Neutrophil (primary cell): ENCODE data around the gene NEDD4L.

Experiments used
- H3K27ac ChIP-seq: fragments of 200-600 bp; sonication (generic); 2 replicates; pipeline ENCODE4 v1.5.1; 2016; ENCODE audit warnings: mild to moderate bottlenecking, moderate library complexity
- H3K27me3 ChIP-seq: fragments of 200-600 bp; sonication (generic); 2 replicates; pipeline ENCODE4 v1.6.0; 2016; ENCODE audit warnings: mild to moderate bottlenecking
- H3K36me3 ChIP-seq: fragments of 200-600 bp; sonication (generic); 2 replicates; pipeline ENCODE4 v1.5.1; 2017
- H3K4me1 ChIP-seq, 2 experiments: fragments of 200-600 bp in 1 of 2; sonication (generic) in 1 of 2; 1 replicate in 1 of 2; 2 replicates in 1 of 2; pipeline versions ENCODE4 v1.5.1 to v1.6.1; 2013 to 2016; ENCODE audit warnings: low read depth in 1 of 2, low read length in 1 of 2, mild to moderate bottlenecking in 1 of 2, moderate library complexity in 1 of 2; ENCODE audit not compliant: control insufficient read depth in 1 of 2, insufficient read depth in 1 of 2
- H3K4me3 ChIP-seq, 2 experiments: fragments of 200-600 bp in 1 of 2; sonication (generic) in 1 of 2; 1 replicate in 1 of 2; 2 replicates in 1 of 2; pipeline ENCODE4 v1.5.1; 2013 to 2016; ENCODE audit warnings: low read depth in 1 of 2, low read length in 1 of 2, mild to moderate bottlenecking in 1 of 2, moderate library complexity in 1 of 2
- H3K9me3 ChIP-seq: fragments of 200-600 bp; sonication (generic); 2 replicates; pipeline ENCODE4 v1.5.1; 2016
- TF ChIP-seq, protein P1 (sequence below): fragments of 200-600 bp; sonication (generic); IDR thresholded peaks from 2 replicates; pipeline ENCODE4 v1.5.1; 2016; ENCODE audit warnings: antibody characterized with exemption

The NEDD4L gene

DNA sequence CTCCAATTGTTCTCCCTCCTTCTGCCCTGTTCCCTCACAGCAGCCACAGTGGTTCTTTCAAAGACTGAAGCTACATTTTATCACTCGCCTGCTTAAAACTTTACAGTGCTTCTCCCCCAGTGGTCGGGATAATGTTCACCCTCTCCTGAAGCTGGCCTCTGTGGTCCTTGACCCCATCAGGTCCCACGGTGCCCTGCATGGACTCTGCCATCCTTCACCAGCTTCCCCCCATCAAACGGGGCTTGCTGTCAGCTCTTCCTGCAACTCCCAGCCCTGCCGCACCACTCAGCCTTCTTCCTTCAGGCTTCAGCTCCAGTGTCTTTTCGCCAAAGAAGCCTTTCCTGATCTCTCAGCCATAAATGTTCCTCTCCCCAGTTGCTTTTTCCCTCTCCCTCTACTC, 118.1 kb downstream of the NEDD4L start:
- H3K27ac ChIP-seq = no peak overlapping the region
- H3K36me3 ChIP-seq = no peaks in the 10 kb centered on the region
- no peaks in the 10 kb centered on the region for H3K4me1 ChIP-seq
- no peaks in the 10 kb centered on the region for H3K27me3 ChIP-seq
- H3K4me3 ChIP-seq = no peak overlapping the region
- TF ChIP-seq, protein P1, sequence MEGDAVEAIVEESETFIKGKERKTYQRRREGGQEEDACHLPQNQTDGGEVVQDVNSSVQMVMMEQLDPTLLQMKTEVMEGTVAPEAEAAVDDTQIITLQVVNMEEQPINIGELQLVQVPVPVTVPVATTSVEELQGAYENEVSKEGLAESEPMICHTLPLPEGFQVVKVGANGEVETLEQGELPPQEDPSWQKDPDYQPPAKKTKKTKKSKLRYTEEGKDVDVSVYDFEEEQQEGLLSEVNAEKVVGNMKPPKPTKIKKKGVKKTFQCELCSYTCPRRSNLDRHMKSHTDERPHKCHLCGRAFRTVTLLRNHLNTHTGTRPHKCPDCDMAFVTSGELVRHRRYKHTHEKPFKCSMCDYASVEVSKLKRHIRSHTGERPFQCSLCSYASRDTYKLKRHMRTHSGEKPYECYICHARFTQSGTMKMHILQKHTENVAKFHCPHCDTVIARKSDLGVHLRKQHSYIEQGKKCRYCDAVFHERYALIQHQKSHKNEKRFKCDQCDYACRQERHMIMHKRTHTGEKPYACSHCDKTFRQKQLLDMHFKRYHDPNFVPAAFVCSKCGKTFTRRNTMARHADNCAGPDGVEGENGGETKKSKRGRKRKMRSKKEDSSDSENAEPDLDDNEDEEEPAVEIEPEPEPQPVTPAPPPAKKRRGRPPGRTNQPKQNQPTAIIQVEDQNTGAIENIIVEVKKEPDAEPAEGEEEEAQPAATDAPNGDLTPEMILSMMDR = no peak
- no peaks in the 10 kb centered on the region for H3K9me3 ChIP-seq

- H3K4me3 ChIP-seq = no peak overlapping the region
- H3K36me3 ChIP-seq = no peaks in the 10 kb centered on the region
- H3K27me3 ChIP-seq = no peaks in the 10 kb centered on the region
- no peaks in the 10 kb centered on the region for H3K4me1 ChIP-seq
- no peaks in the 10 kb centered on the region for H3K9me3 ChIP-seq
- TF ChIP-seq, protein P1 = no peak
- H3K27ac ChIP-seq = no peak overlapping the region
Measured at GRCh38 chr18:58163004-58163590, 119.1 kb downstream of the NEDD4L start.

GRCh38 chr18:58166278-58166844, 122.3 kb downstream of the NEDD4L start:
- H3K9me3 ChIP-seq = no peaks in the 10 kb centered on the region
- TF ChIP-seq, protein P1 = no peak
- no peaks in the 10 kb centered on the region for H3K4me1 ChIP-seq
- no peaks in the 10 kb centered on the region for H3K36me3 ChIP-seq
- no peaks in the 10 kb centered on the region for H3K27me3 ChIP-seq
- H3K4me3 ChIP-seq = no peak overlapping the region
- no peak overlapping the region for H3K27ac ChIP-seq

DNA sequence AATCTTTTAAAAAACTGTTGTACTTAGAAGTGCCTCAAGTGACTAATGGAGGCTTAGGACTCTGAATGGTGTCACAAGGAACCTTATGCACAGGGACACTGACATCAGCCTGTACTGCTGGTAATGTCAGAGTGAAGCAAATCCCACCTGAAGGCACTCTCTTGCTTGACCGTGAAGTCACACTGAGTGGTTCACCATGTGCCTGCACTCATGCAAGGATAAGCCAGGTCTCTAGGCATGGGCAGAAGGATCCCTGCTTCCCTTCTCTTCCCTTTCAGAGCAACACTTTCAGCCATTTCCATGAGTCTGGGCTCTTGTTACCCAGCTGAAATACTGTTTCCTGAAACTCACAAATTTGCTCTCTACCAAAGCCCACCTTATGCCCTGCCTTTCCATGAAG, 123.0 kb downstream of the NEDD4L start:
- Histone ChIP-seq H3K4me1 (no peaks in the 10 kb centered on the region), H3K27ac (no peak overlapping the region), H3K4me3 (no peak overlapping the region), H3K27me3 (no peaks in the 10 kb centered on the region), H3K36me3 (no peaks in the 10 kb centered on the region), H3K9me3 (no peaks in the 10 kb centered on the region)
- TF ChIP-seq, protein P1 = no peak

GRCh38 chr18:58168221-58168620, 124.2 kb downstream of the NEDD4L start:
- no peaks in the 10 kb centered on the region for H3K27me3 ChIP-seq
- H3K9me3 ChIP-seq = no peaks in the 10 kb centered on the region
- no peak overlapping the region for H3K27ac ChIP-seq
- no peaks in the 10 kb centered on the region for H3K36me3 ChIP-seq
- TF ChIP-seq, protein P1 = no peak
- no peak overlapping the region for H3K4me3 ChIP-seq
- no peaks in the 10 kb centered on the region for H3K4me1 ChIP-seq
